RWPE2 (cell line): ENCODE data around the gene MGAT4C.

Experiments
- ATAC-seq: fragments of 200-7000 bp; cut with Tn5 transposase; 3 replicates; pipeline ENCODE4 v1.9.1; 2021; ENCODE audit warnings: low read depth
- DNase-seq: peaks from one replicate; pipeline ENCODE4 v3.0.0-alpha.2; 2020; ENCODE audit warnings: low spot score
- H3K27ac ChIP-seq: fragments of 450-650 bp; 2 replicates; pipeline ENCODE4 v1.5.1; 2017; ENCODE audit warnings: mild to moderate bottlenecking; ENCODE audit not compliant: poor library complexity, severe bottlenecking
- H3K27me3 ChIP-seq: fragments of 250-450 bp; sonication (Bioruptor Pico); 2 replicates; pipeline ENCODE4 v1.5.1; 2021; ENCODE audit warnings: mild to moderate bottlenecking, moderate library complexity; ENCODE audit not compliant: insufficient read depth, poor library complexity, severe bottlenecking
- H3K36me3 ChIP-seq: fragments of 250-450 bp; sonication (Bioruptor Pico); 2 replicates; pipeline ENCODE4 v1.5.1; 2020; ENCODE audit warnings: low read depth, mild to moderate bottlenecking, moderate library complexity
- H3K4me1 ChIP-seq: fragments of 250-450 bp; sonication (Bioruptor Pico); 2 replicates; pipeline ENCODE4 v1.5.1; 2021; ENCODE audit warnings: mild to moderate bottlenecking, moderate library complexity; ENCODE audit not compliant: insufficient read depth, poor library complexity, severe bottlenecking
- H3K4me3 ChIP-seq: fragments of 250-450 bp; sonication (Bioruptor Pico); 2 replicates; pipeline ENCODE4 v1.5.1; 2021; ENCODE audit warnings: mild to moderate bottlenecking, moderate library complexity; ENCODE audit not compliant: severe bottlenecking
- H3K9me3 ChIP-seq: fragments of 250-450 bp; sonication (Bioruptor Pico); 2 replicates; pipeline ENCODE4 v1.5.1; 2021; ENCODE audit warnings: mild to moderate bottlenecking, moderate library complexity; ENCODE audit not compliant: severe bottlenecking
- TF ChIP-seq, protein P1 (sequence below): fragments of 450-650 bp; IDR thresholded peaks from one replicate; pipeline ENCODE4 v1.5.1; 2017; ENCODE audit warnings: mild to moderate bottlenecking, moderate library complexity; ENCODE audit not compliant: poor library complexity, severe bottlenecking

The MGAT4C gene

GRCh38 chr12:85927166-85927565 lies 329.0 kb downstream of the MGAT4C start:
- Histone ChIP-seq H3K4me1 (no peaks in the 10 kb centered on the region), H3K27me3 (peaks cover 3% of the 10 kb centered on the region), H3K4me3 (no peak overlapping the region), H3K9me3 (no peaks in the 10 kb centered on the region), H3K27ac (no peak overlapping the region), H3K36me3 (no peaks in the 10 kb centered on the region)
- TF ChIP-seq, protein P1, sequence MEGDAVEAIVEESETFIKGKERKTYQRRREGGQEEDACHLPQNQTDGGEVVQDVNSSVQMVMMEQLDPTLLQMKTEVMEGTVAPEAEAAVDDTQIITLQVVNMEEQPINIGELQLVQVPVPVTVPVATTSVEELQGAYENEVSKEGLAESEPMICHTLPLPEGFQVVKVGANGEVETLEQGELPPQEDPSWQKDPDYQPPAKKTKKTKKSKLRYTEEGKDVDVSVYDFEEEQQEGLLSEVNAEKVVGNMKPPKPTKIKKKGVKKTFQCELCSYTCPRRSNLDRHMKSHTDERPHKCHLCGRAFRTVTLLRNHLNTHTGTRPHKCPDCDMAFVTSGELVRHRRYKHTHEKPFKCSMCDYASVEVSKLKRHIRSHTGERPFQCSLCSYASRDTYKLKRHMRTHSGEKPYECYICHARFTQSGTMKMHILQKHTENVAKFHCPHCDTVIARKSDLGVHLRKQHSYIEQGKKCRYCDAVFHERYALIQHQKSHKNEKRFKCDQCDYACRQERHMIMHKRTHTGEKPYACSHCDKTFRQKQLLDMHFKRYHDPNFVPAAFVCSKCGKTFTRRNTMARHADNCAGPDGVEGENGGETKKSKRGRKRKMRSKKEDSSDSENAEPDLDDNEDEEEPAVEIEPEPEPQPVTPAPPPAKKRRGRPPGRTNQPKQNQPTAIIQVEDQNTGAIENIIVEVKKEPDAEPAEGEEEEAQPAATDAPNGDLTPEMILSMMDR: no peak
- DNase-seq: no peak
- no peak for ATAC-seq

DNA sequence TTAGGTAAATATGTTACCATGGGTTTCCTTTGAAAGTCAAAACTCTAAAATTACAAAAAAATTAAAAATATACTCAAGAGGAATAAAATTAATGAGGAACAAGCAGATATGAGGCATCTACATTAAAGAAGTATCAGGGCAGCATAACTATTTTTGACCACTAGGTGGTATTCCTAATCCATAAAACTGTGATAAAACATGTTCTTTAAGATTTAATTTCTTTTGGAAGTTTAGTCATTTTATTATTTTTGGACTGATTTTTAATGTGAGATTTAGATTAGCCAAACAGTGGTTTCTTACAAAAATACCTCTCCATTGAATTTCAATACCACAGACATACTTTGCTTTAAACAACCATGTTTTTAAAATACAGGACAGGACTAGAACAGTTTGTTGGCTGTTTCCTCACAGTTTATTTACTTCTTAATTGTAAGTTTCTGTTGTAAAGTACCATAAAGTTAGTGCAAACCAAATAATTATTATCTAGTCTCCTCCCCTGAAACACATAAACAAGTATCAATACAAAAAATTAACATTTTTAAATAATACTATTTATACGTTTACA lies 332.3 kb downstream of the MGAT4C start:
- TF ChIP-seq, protein P1: peak; percentile 84
- no peaks in the 10 kb centered on the region for H3K4me1 ChIP-seq
- H3K36me3 ChIP-seq: no peaks in the 10 kb centered on the region
- ATAC-seq: no peak
- no peak overlapping the region for H3K4me3 ChIP-seq
- DNase-seq: no peak
- no peak overlapping the region for H3K27ac ChIP-seq
- peaks cover 3% of the 10 kb centered on the region for H3K27me3 ChIP-seq
- no peaks in the 10 kb centered on the region for H3K9me3 ChIP-seq

- DNase-seq: no peak
- no peak overlapping the region for H3K4me3 ChIP-seq
- H3K4me1 ChIP-seq: no peaks in the 10 kb centered on the region
- no peaks in the 10 kb centered on the region for H3K9me3 ChIP-seq
- H3K27ac ChIP-seq: no peak overlapping the region
- TF ChIP-seq, protein P1: peak; percentile 78
- 0 out of 3 replicates have a peak, but pooled peaks have one; percentile 41 for ATAC-seq
- H3K36me3 ChIP-seq: no peaks in the 10 kb centered on the region
- peaks cover 3% of the 10 kb centered on the region for H3K27me3 ChIP-seq
Observed at GRCh38 chr12:85920324-85920947, 335.8 kb downstream of the MGAT4C start.
